ENCODE data around the gene BEND6. TPM values are rescaled to one million over a fixed set of nuclear protein-coding genes. Genes with fewer than 3 reads are reported as not detected.

The BEND6 gene
- total and polyA plus RNA-seq, 2 experiments from 2014 or later, result 24.6 to 25.1 TPM

DNA sequence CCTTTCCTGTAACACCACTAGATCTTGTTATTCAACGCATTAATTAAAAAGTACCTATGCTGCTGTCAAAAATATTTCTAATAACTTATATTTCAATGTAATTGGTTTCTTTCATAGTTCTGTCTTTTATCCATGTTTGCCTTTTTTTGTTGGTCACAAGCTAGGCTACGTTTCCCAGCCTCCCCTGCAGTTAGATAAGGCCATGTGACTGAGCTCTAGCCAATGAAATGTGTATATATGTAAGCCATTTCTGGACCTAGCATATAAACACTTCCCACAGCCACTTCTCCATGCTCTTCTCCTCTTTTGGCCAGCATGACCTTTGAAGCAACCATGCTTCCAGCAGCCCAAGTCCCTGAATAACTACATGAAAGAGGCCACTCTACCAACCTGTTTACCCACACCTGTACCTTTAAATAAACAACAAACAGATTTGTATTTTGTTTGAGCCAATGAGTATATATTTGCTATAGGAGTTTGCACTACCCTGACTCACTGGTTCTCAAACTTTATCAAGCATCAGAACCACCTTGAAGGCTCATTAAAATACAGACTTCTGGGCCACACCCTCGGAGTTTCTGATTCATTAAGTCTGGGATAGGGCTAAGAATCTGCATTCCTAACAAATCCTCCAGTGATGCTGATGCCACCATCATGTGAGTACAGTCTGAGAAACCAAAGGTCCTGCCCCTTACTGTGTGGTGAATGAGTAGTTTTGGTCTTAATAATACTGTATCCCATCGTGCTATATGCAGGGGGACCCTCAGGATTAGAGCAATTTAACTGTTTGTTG is 45.6 kb upstream of the BEND6 start:
- H4K20me1 ChIP-seq (ENCODE audit: insufficient read depth), result no peaks in the 10 kb centered on the region; the same call in 1 of the 2 replicates
- H3K9ac ChIP-seq, result no peak overlapping the region
- H3K79me2 ChIP-seq (ENCODE audit: insufficient read depth), result peaks cover 99% of the 10 kb centered on the region
- DNase-seq, result peak; percentile 67
- WGBS, 2 experiments (ENCODE audit: low coverage in 1 of 2, low lambda C conversion rate in 2 of 2, missing lambda C conversion rate in 2 of 2), result 45 to 48% methylated on average over 4 of the region's 4 CpGs
- H3K9me3 ChIP-seq (ENCODE audit: low read depth), result no peaks in the 10 kb centered on the region
- no peaks in the 10 kb centered on the region for H3K9me2 ChIP-seq (ENCODE audit: insufficient read depth)
- TF ChIP-seq EZH2phosphoT487 (IDR thresholded peaks at IDR 0.05; ENCODE audit: insufficient read depth, low read depth) (no peak), EZH2 (IDR thresholded peaks at IDR 0.05; ENCODE audit: insufficient read depth, poor library complexity, severe bottlenecking) (no peak)
- no peaks in the 10 kb centered on the region for H3K27me3 ChIP-seq (replicated peaks; ENCODE audit: insufficient read depth)
- H3F3A ChIP-seq (ENCODE audit: insufficient read depth), result peaks cover 50% of the 10 kb centered on the region
- peak overlapping the region; percentile 45 for H3K27ac ChIP-seq
- H3K4me2 ChIP-seq (ENCODE audit: unreplicated experiment), result no peak overlapping the region
- H3K36me3 ChIP-seq (ENCODE audit: low read depth), result no peaks in the 10 kb centered on the region
- no peak overlapping the region for H3K4me3 ChIP-seq
- no peak overlapping the region for H2AFZ ChIP-seq
- peaks cover 65% of the 10 kb centered on the region for H3K4me1 ChIP-seq (ENCODE audit: insufficient read depth)
- in situ Hi-C loops (cut with MboI), result loop anchor here (10.0 to 25.0 kb wide), 2 partner anchors 125 to 403 kb away; partner anchors contain the start of gene PRIM2

DNA sequence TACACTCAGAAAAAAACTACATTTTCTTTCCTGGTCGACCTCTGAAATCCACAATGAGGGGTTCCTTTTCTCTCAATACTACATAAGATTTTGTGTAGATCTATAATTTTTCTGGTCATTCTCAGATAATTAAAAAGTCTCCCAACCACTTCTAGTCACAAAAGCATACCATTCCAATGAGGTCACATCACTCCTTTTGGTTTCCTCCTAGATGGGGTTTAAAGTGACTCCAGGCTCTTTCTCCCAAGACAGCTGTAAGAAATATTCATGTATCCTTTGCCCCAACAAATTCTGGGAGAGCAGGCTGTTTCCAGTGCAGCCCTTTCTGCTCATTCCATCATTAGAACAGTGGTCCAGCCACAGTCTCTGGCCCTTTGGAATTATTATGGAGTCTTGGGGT is 43.1 kb upstream of the BEND6 start:
- in situ Hi-C loops (cut with MboI), result loop anchor here (25.0 kb wide), 1 partner anchor 400 kb away; the partner anchor contains the start of gene PRIM2

DNA sequence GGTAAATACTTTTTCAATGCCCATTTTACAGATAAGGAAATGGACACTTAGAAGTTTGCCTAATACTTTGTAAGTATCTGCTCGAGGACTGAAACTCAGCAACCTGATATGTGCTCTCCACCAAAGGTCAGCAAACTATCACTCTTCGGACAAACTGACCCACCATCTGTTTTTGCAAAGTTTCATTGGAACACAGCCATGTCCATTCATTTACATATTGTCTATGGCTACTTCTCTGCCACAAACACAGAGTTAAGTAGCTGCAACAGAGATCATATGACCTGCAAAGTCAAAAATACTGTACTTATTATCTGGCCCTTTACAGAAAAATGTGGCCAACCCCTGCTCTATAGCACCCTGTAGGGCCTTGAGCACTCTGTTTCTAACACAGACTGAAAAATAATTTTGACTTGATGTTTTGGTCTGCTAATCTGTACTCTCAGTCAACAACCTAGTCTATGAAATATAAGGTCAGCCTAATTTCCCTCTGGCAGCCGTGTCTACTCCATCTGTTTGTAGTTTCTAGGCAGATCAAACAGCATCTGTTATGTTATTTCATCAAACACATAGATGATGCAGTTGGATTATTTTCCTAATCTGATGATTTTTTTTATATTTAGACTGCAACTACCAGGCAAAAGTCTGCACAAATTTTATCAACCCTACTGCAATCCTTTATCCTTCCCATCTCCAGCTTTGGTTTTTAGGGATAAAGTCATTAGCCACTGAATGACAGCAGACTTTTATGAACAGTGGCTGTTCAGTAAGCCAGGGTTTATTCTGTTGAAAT is 41.4 kb upstream of the BEND6 start:
- Histone ChIP-seq H3K79me2 (ENCODE audit: insufficient read depth) (peaks cover 100% of the 10 kb centered on the region), H3K36me3 (ENCODE audit: low read depth) (no peaks in the 10 kb centered on the region), H3K4me2 (ENCODE audit: unreplicated experiment) (no peak overlapping the region), H3F3A (ENCODE audit: insufficient read depth) (peaks cover 33% of the 10 kb centered on the region), H4K20me1 (ENCODE audit: insufficient read depth) (no peaks in the 10 kb centered on the region), H3K9me3 (ENCODE audit: low read depth) (no peaks in the 10 kb centered on the region), H3K4me1 (ENCODE audit: insufficient read depth) (peaks cover 53% of the 10 kb centered on the region), H3K27ac (peak overlapping the region; percentile 8; the same call in 1 of the 2 replicates), H3K9me2 (ENCODE audit: insufficient read depth) (no peaks in the 10 kb centered on the region), H3K27me3 (replicated peaks; ENCODE audit: insufficient read depth) (no peaks in the 10 kb centered on the region), H2AFZ (no peak overlapping the region), H3K4me3 (no peak overlapping the region), H3K9ac (no peak overlapping the region)
- in situ Hi-C loops (cut with MboI), result loop anchor here (25.0 kb wide), 1 partner anchor 399 kb away; the partner anchor contains the start of gene PRIM2
- no peak for DNase-seq
- TF ChIP-seq EZH2 (IDR thresholded peaks at IDR 0.05; ENCODE audit: insufficient read depth, poor library complexity, severe bottlenecking) (no peak), EZH2phosphoT487 (IDR thresholded peaks at IDR 0.05; ENCODE audit: insufficient read depth, low read depth) (no peak)
- 65 to 66% methylated on average over 3 of the region's 3 CpGs for WGBS, 2 experiments (ENCODE audit: low coverage in 1 of 2, low lambda C conversion rate in 2 of 2, missing lambda C conversion rate in 2 of 2)

More for the DNA sequence above, 43.1 kb upstream of the BEND6 start:
- H3K9ac ChIP-seq, result peak overlapping the region; percentile 21; the same call in 1 of the 2 replicates
- no peaks in the 10 kb centered on the region for H3K9me3 ChIP-seq (ENCODE audit: low read depth)
- no peaks in the 10 kb centered on the region for H3K36me3 ChIP-seq (ENCODE audit: low read depth)
- H3K4me2 ChIP-seq (ENCODE audit: unreplicated experiment), result peak overlapping the region; percentile 67
- 0 out of 2 replicates have a peak overlapping the region, but pooled peaks have one; percentile 4 for H3K4me3 ChIP-seq
- 0 to 7% methylated on average over 1 of the region's 1 CpG for WGBS, 2 experiments (ENCODE audit: low coverage in 1 of 2, low lambda C conversion rate in 2 of 2, missing lambda C conversion rate in 2 of 2)
- peaks cover 99% of the 10 kb centered on the region for H3K79me2 ChIP-seq (ENCODE audit: insufficient read depth)
- peaks cover 58% of the 10 kb centered on the region for H3K4me1 ChIP-seq (ENCODE audit: insufficient read depth)
- no peak overlapping the region for H2AFZ ChIP-seq
- TF ChIP-seq EZH2 (IDR thresholded peaks at IDR 0.05; ENCODE audit: insufficient read depth, poor library complexity, severe bottlenecking) (no peak), EZH2phosphoT487 (IDR thresholded peaks at IDR 0.05; ENCODE audit: insufficient read depth, low read depth) (no peak)
- peaks cover 40% of the 10 kb centered on the region for H3F3A ChIP-seq (ENCODE audit: insufficient read depth)
- no peaks in the 10 kb centered on the region for H4K20me1 ChIP-seq (ENCODE audit: insufficient read depth)
- peak; percentile 73 for DNase-seq
- peak overlapping the region; percentile 53 for H3K27ac ChIP-seq
- H3K27me3 ChIP-seq (replicated peaks; ENCODE audit: insufficient read depth), result no peaks in the 10 kb centered on the region
- no peaks in the 10 kb centered on the region for H3K9me2 ChIP-seq (ENCODE audit: insufficient read depth)

All from GM23248 (cell line).